H9 (cell line): ENCODE measurements around the gene DZANK1. TPM values are rescaled to one million over a fixed set of nuclear protein-coding genes. Genes with fewer than 3 reads are reported as not detected.

Source experiments
- DNase-seq: peaks from one replicate; pipeline ENCODE4 v3.0.0-alpha.2; 2017
- H2AFZ ChIP-seq: one replicate; pipeline ENCODE4 v1.6.1; 2013; ENCODE audit warnings: mild to moderate bottlenecking, low read length, control low read depth, moderate library complexity
- H2AK5ac ChIP-seq: 2 replicates; pipeline ENCODE4 v1.6.1; 2013; ENCODE audit warnings: low read length, control low read depth, mixed read lengths; ENCODE audit not compliant: insufficient read length
- H2BK120ac ChIP-seq: one replicate; pipeline ENCODE4 v1.6.1; 2013; ENCODE audit warnings: low read depth, mild to moderate bottlenecking, low read length, control low read depth, inconsistent platforms; ENCODE audit not compliant: poor library complexity, severe bottlenecking
- H2BK12ac ChIP-seq: 2 replicates; pipeline ENCODE4 v1.6.1; 2013; ENCODE audit warnings: low read length, control low read depth, mixed read lengths, low read depth; ENCODE audit not compliant: insufficient read length
- H2BK15ac ChIP-seq: 2 replicates; pipeline ENCODE4 v1.6.1; 2013; ENCODE audit warnings: low read depth, low read length, control low read depth
- H2BK20ac ChIP-seq: one replicate; pipeline ENCODE4 v1.6.1; 2013; ENCODE audit warnings: low read depth, mild to moderate bottlenecking, low read length, control low read depth, inconsistent platforms; ENCODE audit not compliant: poor library complexity, severe bottlenecking
- H2BK5ac ChIP-seq: 2 replicates; pipeline ENCODE4 v1.6.1; 2013; ENCODE audit warnings: low read length, control low read depth, mixed read lengths; ENCODE audit not compliant: insufficient read length
- H3K14ac ChIP-seq: 2 replicates; pipeline ENCODE4 v1.6.1; 2013; ENCODE audit warnings: low read length, control low read depth; ENCODE audit not compliant: insufficient read depth
- H3K18ac ChIP-seq: 2 replicates; pipeline ENCODE4 v1.6.1; 2013; ENCODE audit warnings: low read depth, mild to moderate bottlenecking, mixed read lengths, low read length, control low read depth; ENCODE audit not compliant: insufficient read length
- H3K23ac ChIP-seq: 2 replicates; pipeline ENCODE4 v1.6.1; 2013; ENCODE audit warnings: low read length, control low read depth, mixed read lengths, low read depth; ENCODE audit not compliant: insufficient read length
- H3K23me2 ChIP-seq: 2 replicates; pipeline ENCODE4 v1.6.1; 2013; ENCODE audit warnings: low read depth, mild to moderate bottlenecking, mixed read lengths, low read length, control low read depth; ENCODE audit not compliant: insufficient read length, poor library complexity, severe bottlenecking
- H3K27ac ChIP-seq: 2 replicates; pipeline ENCODE4 v1.5.1; 2013; ENCODE audit warnings: low read length, control low read depth, mixed read lengths, low read depth; ENCODE audit not compliant: insufficient read length
- H3K27me3 ChIP-seq: 2 replicates; pipeline ENCODE4 v1.6.1; 2013; ENCODE audit warnings: low read length, control low read depth, inconsistent platforms; ENCODE audit not compliant: insufficient read depth
- H3K4ac ChIP-seq: 2 replicates; pipeline ENCODE4 v1.6.1; 2013; ENCODE audit warnings: low read depth, mild to moderate bottlenecking, control low read depth, inconsistent platforms, low read length, moderate library complexity
- H3K4me1 ChIP-seq: 2 replicates; pipeline ENCODE4 v1.6.1; 2013; ENCODE audit warnings: low read length, control low read depth, inconsistent platforms; ENCODE audit not compliant: insufficient read depth
- H3K4me2 ChIP-seq: 2 replicates; pipeline ENCODE4 v1.6.1; 2013; ENCODE audit warnings: low read length, control low read depth, mixed read lengths; ENCODE audit not compliant: insufficient read length, insufficient read depth
- H3K56ac ChIP-seq: 2 replicates; pipeline ENCODE4 v1.6.1; 2013; ENCODE audit warnings: low read depth, mild to moderate bottlenecking, mixed read lengths, low read length, control low read depth; ENCODE audit not compliant: insufficient read length
- H3K79me1 ChIP-seq: 2 replicates; pipeline ENCODE4 v1.6.1; 2013; ENCODE audit warnings: low read depth, mild to moderate bottlenecking, moderate library complexity, low read length, control low read depth, inconsistent platforms; ENCODE audit not compliant: insufficient read depth, poor library complexity, severe bottlenecking
- H3K79me2 ChIP-seq: 2 replicates; pipeline ENCODE4 v1.6.1; 2013; ENCODE audit warnings: low read length, control low read depth, inconsistent platforms; ENCODE audit not compliant: insufficient read depth
- H3K9ac ChIP-seq: 2 replicates; pipeline ENCODE4 v1.6.1; 2013; ENCODE audit warnings: low read length, control low read depth, mixed read lengths; ENCODE audit not compliant: insufficient read length; ENCODE audit errors: extremely low read depth
- H3K9me3 ChIP-seq: one replicate; pipeline ENCODE4 v1.6.1; 2013; ENCODE audit warnings: low read depth, low read length, inconsistent platforms; ENCODE audit not compliant: control insufficient read depth
- H3T11ph ChIP-seq: one replicate; pipeline ENCODE4 v1.6.1; 2013; ENCODE audit warnings: mild to moderate bottlenecking, low read length, control low read depth, inconsistent platforms
- H4K20me1 ChIP-seq: one replicate; pipeline ENCODE4 v1.6.1; 2013; ENCODE audit not compliant: control insufficient read depth, insufficient read length, insufficient read depth
- H4K5ac ChIP-seq: 2 replicates; pipeline ENCODE4 v1.6.1; 2013; ENCODE audit warnings: low read depth, mild to moderate bottlenecking, mixed read lengths, low read length, control low read depth; ENCODE audit not compliant: insufficient read length
- H4K8ac ChIP-seq: replicated peaks from 2 replicates; pipeline ENCODE4 v1.6.1; 2013; ENCODE audit warnings: low read length, control low read depth, mixed read lengths, low read depth; ENCODE audit not compliant: insufficient read length
- H4K91ac ChIP-seq: 2 replicates; pipeline ENCODE4 v1.6.1; 2013; ENCODE audit warnings: low read depth, mild to moderate bottlenecking, moderate library complexity, mixed read lengths, low read length, control low read depth; ENCODE audit not compliant: insufficient read length
- H3K27ac Mint-ChIP-seq, 3 experiments: 2 replicates in 2 of 3; 3 replicates in 1 of 3; pipeline ENCODE4 v1.8.0; 2020 to 2021; ENCODE audit warnings: mixed read lengths in 3 of 3, mild to moderate bottlenecking in 1 of 3, moderate library complexity in 1 of 3
- H3K27me3 Mint-ChIP-seq: 2 replicates; pipeline ENCODE4 v1.8.0; 2021; ENCODE audit warnings: low read depth, mild to moderate bottlenecking, moderate library complexity, mixed read lengths
- H3K36me3 Mint-ChIP-seq, 3 experiments: 2 replicates in 2 of 3; 3 replicates in 1 of 3; pipeline ENCODE4 v1.8.0; 2020 to 2021; ENCODE audit warnings: low read depth in 3 of 3, mixed read lengths in 3 of 3; ENCODE audit not compliant: insufficient read depth in 1 of 3
- H3K4me1 Mint-ChIP-seq, 2 experiments: 2 replicates each; pipeline ENCODE4 v1.8.0; 2020; ENCODE audit warnings: mixed read lengths in 2 of 2
- H3K4me3 Mint-ChIP-seq, 2 experiments: 2 replicates in 1 of 2; 3 replicates in 1 of 2; pipeline ENCODE4 v1.8.0; 2020 to 2021; ENCODE audit warnings: mild to moderate bottlenecking in 2 of 2, mixed read lengths in 2 of 2, moderate library complexity in 1 of 2
- H3K9me3 Mint-ChIP-seq, 2 experiments: 2 replicates in 1 of 2; 3 replicates in 1 of 2; pipeline ENCODE4 v1.8.0; 2020; ENCODE audit warnings: mild to moderate bottlenecking in 2 of 2, mixed read lengths in 2 of 2, moderate library complexity in 1 of 2
- CTCF ChIP-seq: fragments of 200-600 bp; sonication (generic); conservative IDR thresholded peaks from 3 replicates; pipeline ENCODE4 v1.8.0; 2021; ENCODE audit warnings: antibody characterized with exemption, mild to moderate bottlenecking
- WGBS: extraction: QIAGEN DNeasy Blood & Tissue Kit; methylation state at CpG from one replicate; pipeline ENCODE4 v1.1.7; 2013; ENCODE audit warnings: missing lambda C conversion rate, low lambda C conversion rate, mixed read lengths; ENCODE audit not compliant: insufficient read length; ENCODE audit errors: extremely low coverage; 5-methylcytosine and 5-hydroxymethylcytosine counted together
- total RNA-seq: library from RNA; stranded (reverse); gene quantifications from 2 replicates; pipeline ENCODE4 v1.2.1, GENCODE V29; 2021

The DZANK1 gene
- total RNA-seq, 1 experiment from 2014 or later, result 10.5 TPM

GRCh38 chr20:18507218-18508191, 40.7 kb upstream of the DZANK1 start, which contains the start of gene SEC23B:
SEC23B (plus strand) TSS chr20:18507940; CDS start chr20:18510836, 2,896 bp downstream.
- Histone ChIP-seq H4K20me1 (no peaks in the 10 kb centered on the region), H3T11ph (no peak within 1 kb of the TSS), H3K56ac (peak within 1 kb of the TSS; percentile 25), H3K9me3 (no peaks in the 10 kb centered on the region), H4K8ac (no peak within 1 kb of the TSS), H2BK15ac (no peak within 1 kb of the TSS), H2AFZ (no peak within 1 kb of the TSS), H3K18ac (peak within 1 kb of the TSS; percentile 91), H3K23ac (no peak within 1 kb of the TSS), H2BK20ac (no peak within 1 kb of the TSS), H3K4ac (no peak within 1 kb of the TSS), H3K27ac (peak within 1 kb of the TSS; percentile 79), H3K79me1 (no peaks in the 10 kb centered on the region), H3K4me1 (no peaks in the 10 kb centered on the region), H3K23me2 (peaks cover 9% of the 10 kb centered on the region), H4K91ac (no peak within 1 kb of the TSS), H2BK12ac (no peak within 1 kb of the TSS), H3K14ac (peak within 1 kb of the TSS; percentile 87; the same call in 1 of the 2 replicates), H2AK5ac (no peak within 1 kb of the TSS), H3K27me3 (no peaks in the 10 kb centered on the region), H2BK5ac (peak within 1 kb of the TSS; percentile 10), H4K5ac (peak within 1 kb of the TSS; percentile 37), H3K9ac (peak within 1 kb of the TSS; percentile 93), H2BK120ac (no peak within 1 kb of the TSS), H3K4me2 (peak within 1 kb of the TSS; percentile 96), H3K79me2 (peaks cover 5% of the 10 kb centered on the region; the same call in 1 of the 2 replicates)
- DNase-seq, result peak; percentile 99
- peak within 1 kb of the TSS; percentile 98 to 99 for H3K4me3 Mint-ChIP-seq
- peaks cover 17 to 23% of the 10 kb centered on the region in 2 experiments for H3K4me1 Mint-ChIP-seq
- no peak for TF ChIP-seq CTCF
- peaks cover 6 to 28% (median 25%) of the 10 kb centered on the region in 3 experiments; a peak in 5 of 7 replicates for H3K36me3 Mint-ChIP-seq
- H3K9me3 Mint-ChIP-seq, result no peaks in the 10 kb centered on the region
- H3K27ac Mint-ChIP-seq, result peak within 1 kb of the TSS; percentile 100
- WGBS, result no CpG with 5 or more reads among the region's 69 CpGs
- H3K27me3 Mint-ChIP-seq, result peaks cover 3% of the 10 kb centered on the region; the same call in 1 of the 2 replicates
